T-helper 2 cell (primary cell): ENCODE data around the gene LRRC58.
"Not testable (repeated sequence)": the region's sequence is repeated elsewhere in the genome, so short reads cannot be mapped to it uniquely, and the experiment has no call there.

Experiments used
- DNase-seq, 5 experiments: peaks; one replicate each; pipeline versions ENCODE4 v3.0.0 to v3.0.0-alpha.2; 2012 to 2022

Gene LRRC58

DNA sequence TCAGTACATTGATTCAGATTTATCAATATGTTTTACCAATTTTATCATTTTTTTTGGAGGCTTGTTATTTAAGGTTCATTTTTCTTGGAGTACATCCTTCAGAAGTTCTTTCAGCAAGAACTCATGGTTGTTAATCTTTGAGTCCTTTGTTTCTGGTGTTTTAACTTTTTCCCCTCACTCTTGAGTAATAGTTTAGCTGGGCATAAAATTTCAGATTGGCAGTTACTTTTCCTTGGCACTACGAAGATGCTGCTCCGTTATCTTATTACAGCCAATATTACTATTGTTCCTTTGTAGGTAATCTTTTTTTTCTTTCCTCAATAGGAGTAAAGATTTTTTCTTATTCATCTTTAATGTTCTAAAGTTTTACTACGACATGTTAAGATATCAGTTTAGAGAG is 9.8 kb downstream of the LRRC58 start:
- no peak for DNase-seq

- peak in 1 of 5 experiments; percentile 22 for DNase-seq
Measured at GRCh38 chr3:120338517-120338916, 10.6 kb downstream of the LRRC58 start.

GRCh38 chr3:120332646-120333045 is 16.5 kb downstream of the LRRC58 start:
- DNase-seq, result no peak

- no peak for DNase-seq
Measured at GRCh38 chr3:120331076-120331475, 18.1 kb downstream of the LRRC58 start.

GRCh38 chr3:120326784-120327183 is 22.4 kb downstream of the LRRC58 start:
- no peak for DNase-seq

- no peak for DNase-seq
Measured at GRCh38 chr3:120324190-120324589, 25.0 kb downstream of the LRRC58 start.

- DNase-seq, result not testable (repeated sequence)
Measured at GRCh38 chr3:120323761-120324160, 25.4 kb downstream of the LRRC58 start.

- DNase-seq, result peak in 1 of 5 experiments; percentile 11
Measured at GRCh38 chr3:120311863-120312794, 37.0 kb downstream of the LRRC58 start.

DNA sequence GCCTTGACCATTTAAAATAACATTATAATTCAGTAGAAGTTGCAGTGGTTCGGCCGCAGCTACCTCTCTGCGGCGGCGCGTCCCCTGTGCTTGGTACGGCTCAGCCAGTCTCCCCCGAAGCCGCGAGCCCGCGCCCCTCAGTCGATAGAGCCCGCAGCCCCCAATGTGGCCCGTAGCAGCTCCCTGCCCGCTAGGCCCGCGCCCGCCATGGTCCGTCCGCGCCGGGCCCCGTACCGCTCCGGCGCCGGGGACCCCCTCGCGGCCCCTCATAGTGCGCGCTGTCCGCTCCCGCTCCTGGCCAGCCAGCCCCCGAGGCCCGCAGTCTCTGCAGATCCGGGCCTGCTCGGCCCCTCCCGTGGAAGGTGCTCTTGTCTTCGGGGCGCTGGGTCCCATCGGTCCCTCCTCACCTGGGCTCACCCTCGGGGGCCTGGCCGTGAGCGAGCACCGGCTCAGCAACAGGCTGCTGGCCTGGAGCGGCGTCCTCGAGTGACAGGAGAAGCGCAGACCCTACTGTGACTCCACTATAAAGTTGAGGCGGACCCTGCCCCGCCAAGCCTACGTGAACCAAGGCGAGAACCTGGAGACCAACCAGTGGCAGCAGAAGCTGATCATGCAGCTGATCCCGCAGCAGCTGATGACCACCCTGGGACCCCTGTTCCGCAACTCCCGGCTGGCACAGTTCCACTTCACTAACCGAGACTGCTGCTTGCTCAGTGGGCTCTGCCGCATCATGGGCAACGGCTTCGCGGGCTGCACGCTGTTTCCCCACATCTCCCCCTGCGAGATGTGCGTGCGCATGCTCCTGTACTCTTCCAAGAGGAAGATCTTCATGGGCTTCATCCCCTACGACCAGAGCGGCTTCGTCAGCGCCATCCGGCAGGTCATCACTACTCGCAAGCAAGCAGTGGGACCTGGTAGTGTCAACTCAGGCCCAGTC is 42.4 kb downstream of the LRRC58 start:
- no peak for DNase-seq

DNA sequence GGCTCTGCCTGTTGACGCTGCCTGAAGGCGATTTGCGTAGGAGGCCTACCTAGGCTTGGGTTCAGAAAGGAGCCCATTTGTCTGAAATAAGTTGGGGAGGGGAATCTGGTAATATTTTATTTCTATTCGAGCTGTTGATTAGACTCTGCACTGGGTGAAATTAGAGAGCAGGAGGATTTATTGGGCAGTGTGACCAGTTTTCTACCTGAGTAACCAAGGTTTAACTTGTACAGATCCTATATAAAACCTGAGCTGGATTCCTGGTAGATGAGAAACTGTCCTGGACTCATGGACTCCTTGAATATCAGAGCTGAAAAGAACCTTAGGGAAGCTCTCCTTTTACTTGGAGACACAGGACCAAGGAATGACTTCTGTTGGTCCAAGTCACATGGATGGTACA is 44.5 kb downstream of the LRRC58 start:
- no peak for DNase-seq

DNA sequence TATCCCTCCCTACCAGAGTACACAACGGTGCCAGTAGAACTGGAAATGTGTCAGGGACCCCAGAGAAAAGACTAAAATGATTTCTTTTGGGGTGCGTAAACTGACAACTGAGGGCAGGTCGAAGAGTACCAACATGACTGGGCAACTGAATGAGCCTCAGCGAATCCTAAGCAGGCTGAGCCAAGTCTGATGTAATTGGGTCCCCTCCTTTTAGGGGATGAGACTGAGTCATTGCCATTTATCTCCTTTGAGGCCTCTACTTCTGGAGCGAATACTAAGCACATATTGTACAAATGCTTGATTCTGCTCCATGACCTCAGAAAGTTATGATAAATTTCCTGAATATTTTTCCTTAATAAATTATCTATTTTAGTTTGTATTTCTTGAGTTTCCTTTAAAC is 46.8 kb downstream of the LRRC58 start:
- no peak for DNase-seq

DNA sequence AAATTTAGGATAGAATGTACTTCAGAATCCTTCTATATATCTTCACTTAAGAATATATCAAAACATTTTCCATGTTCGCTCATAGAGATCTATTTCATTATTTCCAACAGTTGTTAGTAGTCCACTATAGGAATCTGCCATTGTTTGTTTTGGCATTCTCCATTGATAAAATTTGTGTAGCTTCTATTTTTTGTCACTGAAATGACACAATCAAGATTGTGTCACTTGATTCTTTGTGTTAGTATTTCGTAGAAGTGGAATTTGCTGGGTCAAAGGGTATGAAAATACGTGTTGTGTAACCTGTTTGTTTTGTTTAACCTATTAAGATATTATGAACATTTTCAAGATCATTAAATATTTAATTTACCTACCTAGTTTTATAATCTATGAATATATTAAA is 48.2 kb downstream of the LRRC58 start:
- no peak for DNase-seq

DNA sequence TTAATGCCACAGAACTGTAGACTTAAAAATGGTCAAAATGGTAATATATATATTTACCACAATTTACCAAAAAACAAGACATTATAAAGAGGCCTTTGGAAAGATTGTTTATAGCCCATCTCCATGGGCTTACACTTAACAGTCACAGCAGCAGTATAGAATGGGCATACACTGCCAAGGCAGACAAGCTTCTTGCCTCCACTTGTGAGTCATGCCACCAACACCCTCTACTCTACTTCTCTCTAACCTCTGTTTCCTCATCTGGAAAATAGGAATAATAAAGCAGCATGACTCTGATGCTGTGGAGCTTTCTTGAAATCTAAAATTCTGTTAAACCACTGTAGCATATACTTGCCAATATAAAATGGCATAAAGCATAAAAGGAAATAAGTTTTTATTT is 49.8 kb downstream of the LRRC58 start:
- DNase-seq, result no peak

- DNase-seq, result no peak
Measured at GRCh38 chr3:120298996-120299395, 50.2 kb downstream of the LRRC58 start.

DNA sequence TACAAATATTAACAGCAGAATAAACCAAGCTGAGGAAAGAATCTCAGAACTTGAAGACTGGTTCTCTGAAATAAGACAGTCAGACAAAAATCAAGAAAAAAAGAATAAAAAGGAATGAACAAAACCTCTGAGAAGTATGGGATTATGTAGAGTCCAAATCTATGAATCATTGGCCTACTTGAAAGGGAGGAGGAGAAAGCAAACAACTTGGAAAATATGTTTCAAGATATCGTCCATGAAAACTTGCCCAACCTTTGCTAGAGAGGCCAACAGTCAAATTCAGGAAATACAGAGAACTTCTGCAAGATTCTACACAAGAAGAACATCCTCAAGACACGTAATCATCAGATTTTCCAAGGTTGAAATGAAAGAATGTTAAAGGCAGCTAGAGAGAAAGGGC is 57.6 kb downstream of the LRRC58 start:
- DNase-seq, result not testable (repeated sequence)

DNA sequence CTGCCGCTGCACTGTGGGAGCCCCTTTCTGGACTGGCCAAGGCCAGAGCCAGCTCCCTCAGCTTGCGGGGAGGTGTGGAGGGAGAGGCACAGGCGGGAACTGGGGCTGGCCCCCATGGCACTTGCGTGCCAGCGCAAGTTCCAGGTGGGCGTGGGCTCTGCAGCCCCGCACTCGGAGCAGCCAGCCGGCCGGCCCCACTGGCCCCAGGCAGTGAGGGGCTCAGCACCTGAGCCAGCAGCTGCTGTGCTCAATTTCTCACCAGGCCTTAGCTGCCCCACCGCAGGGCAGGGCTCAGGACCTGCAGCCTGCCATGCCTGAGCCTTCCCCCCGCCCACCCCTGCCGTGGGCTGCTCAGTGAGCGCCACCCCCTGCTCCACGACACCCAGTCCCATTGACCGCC is 59.5 kb downstream of the LRRC58 start:
- DNase-seq, result no peak

GRCh38 chr3:120286465-120286864 is 62.7 kb downstream of the LRRC58 start:
- no peak for DNase-seq

DNA sequence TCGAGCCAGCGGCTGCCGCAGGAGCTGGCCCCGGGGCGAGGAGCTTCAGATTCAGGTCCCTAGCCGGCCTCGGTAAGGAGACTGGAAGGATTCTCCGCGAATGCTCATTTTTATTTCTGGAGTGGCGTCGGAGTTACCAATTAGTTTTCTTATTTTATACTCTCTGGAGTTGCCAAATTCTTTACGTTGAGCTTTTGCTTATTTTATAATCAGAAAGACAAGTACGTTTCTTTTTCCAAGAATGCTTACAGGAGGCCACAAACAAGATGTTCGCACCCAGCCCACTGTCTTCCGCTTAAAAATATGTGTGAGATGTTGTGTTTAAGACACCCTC is 63.7 kb downstream of the LRRC58 start:
- DNase-seq, result no peak

DNA sequence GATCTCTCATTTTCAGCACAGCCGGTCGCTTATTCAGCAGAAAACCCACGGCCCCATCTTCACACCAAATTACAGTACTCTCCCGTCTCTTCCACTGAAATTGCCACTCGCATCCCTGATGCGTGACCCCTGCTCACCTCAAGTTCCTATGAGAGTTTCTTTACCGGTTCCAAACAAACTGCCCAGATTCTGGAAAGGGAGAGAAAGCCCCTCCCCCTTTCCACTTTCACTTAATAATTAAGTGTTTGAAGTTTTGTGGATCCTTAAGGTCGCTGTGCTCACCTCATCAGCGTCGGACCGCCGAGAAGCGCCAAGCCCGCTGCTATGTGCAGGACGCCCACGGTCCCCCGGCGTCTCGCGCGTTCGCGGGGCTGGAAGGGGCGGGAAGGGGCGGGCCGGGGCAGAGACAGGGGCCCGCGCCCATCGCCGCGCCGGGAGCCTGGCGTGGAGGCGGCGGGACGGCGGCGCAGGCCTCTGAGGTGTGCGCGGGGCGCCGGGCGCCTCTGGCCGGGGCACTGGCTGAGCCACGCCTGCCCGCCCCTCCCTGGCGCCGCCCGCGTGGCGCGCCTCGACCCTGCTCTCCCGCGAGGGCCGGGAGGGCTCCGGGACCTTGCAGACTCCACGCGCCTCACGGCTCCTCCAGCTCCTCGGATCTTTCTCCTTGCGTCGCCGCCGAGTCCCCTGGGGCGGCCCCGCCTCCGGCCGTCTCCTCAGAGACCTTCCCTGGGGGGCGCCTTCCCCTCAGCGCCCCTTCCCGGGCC is 64.2 kb downstream of the LRRC58 start, which contains the start of gene GPR156:
Gene GPR156 (minus strand): TSS at position 476 of the 761 bp plus-strand sequence. CDS start 41,124 bp downstream, outside the sequence.
- DNase-seq, result peak in 1 of 5 experiments; percentile 5

- DNase-seq, result no peak
Measured at GRCh38 chr3:120281261-120281660, 67.9 kb downstream of the LRRC58 start.

- DNase-seq, result peak in 1 of 5 experiments; percentile 6
Measured at GRCh38 chr3:120280566-120280965, 68.6 kb downstream of the LRRC58 start.

DNA sequence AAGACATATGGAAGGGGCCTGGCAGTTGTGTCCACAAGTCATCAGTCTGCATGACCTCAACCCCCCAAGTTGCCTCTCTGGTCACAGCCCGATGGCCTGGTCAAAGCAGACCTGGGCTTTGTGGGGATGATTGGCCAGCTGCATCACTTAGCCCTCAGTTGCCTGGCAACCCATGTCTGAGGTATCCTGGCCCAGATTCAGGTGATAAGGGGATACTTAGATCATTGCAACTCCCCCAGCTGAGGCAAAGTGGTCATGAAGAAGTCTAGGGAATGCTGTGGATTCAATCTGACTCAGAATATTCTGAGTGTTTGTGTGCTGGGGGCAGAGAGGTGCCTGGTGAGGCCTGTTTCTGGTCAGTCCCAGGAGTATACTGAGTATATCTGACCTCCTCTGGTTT is 69.1 kb downstream of the LRRC58 start:
- no peak for DNase-seq

- no peak for DNase-seq
Measured at GRCh38 chr3:120276767-120277166, 72.4 kb downstream of the LRRC58 start.
